Measurements from ENCODE around the gene ALDH18A1.

Gene ALDH18A1

GRCh38 chr10:95579292-95579691 is 77.2 kb downstream of the ALDH18A1 start:
- no peak for DNase-seq (ENCODE audit: low spot score)

GRCh38 chr10:95578619-95579018 is 77.9 kb downstream of the ALDH18A1 start:
- DNase-seq (ENCODE audit: low spot score) = no peak

GRCh38 chr10:95574649-95575365 is 81.7 kb downstream of the ALDH18A1 start:
- DNase-seq (ENCODE audit: low spot score) = no peak

- no peak for DNase-seq (ENCODE audit: low spot score)
Measured at GRCh38 chr10:95573964-95574604, 82.4 kb downstream of the ALDH18A1 start.

GRCh38 chr10:95573527-95573926 is 83.0 kb downstream of the ALDH18A1 start:
- no peak for DNase-seq (ENCODE audit: low spot score)

GRCh38 chr10:95572131-95572820 is 84.2 kb downstream of the ALDH18A1 start:
- no peak for DNase-seq (ENCODE audit: low spot score)

- DNase-seq (ENCODE audit: low spot score) = no peak
Measured at GRCh38 chr10:95571390-95571789, 85.1 kb downstream of the ALDH18A1 start.

- no peak for DNase-seq (ENCODE audit: low spot score)
Measured at GRCh38 chr10:95569368-95569767, 87.1 kb downstream of the ALDH18A1 start.

- peak; percentile 21 for DNase-seq (ENCODE audit: low spot score)
Measured at GRCh38 chr10:95567903-95568630, 88.4 kb downstream of the ALDH18A1 start.

GRCh38 chr10:95566136-95566535 is 90.4 kb downstream of the ALDH18A1 start:
- DNase-seq (ENCODE audit: low spot score) = no peak

- no peak for DNase-seq (ENCODE audit: low spot score)
Measured at GRCh38 chr10:95565336-95565735, 91.2 kb downstream of the ALDH18A1 start.

- no peak for DNase-seq (ENCODE audit: low spot score)
Measured at GRCh38 chr10:95564291-95564690, 92.2 kb downstream of the ALDH18A1 start.

GRCh38 chr10:95562341-95562965 is 94.1 kb downstream of the ALDH18A1 start:
- DNase-seq (ENCODE audit: low spot score) = no peak

- no peak for DNase-seq (ENCODE audit: low spot score)
Measured at GRCh38 chr10:95561864-95562177, 94.7 kb downstream of the ALDH18A1 start.

- DNase-seq (ENCODE audit: low spot score) = peak; percentile 96
Measured at GRCh38 chr10:95561177-95561863, 95.2 kb downstream of the ALDH18A1 start, which contains the start of gene SORBS1. TSS of gene SORBS1 (minus strand) at chr10:95561371. CDS start at chr10:95441135, 120,236 bp downstream.

- peak; percentile 31 for DNase-seq (ENCODE audit: low spot score)
Measured at GRCh38 chr10:95560278-95561176, 96.0 kb downstream of the ALDH18A1 start.

- no peak for DNase-seq (ENCODE audit: low spot score)
Measured at GRCh38 chr10:95559896-95560277, 96.6 kb downstream of the ALDH18A1 start.

- no peak for DNase-seq (ENCODE audit: low spot score)
Measured at GRCh38 chr10:95559471-95559870, 97.0 kb downstream of the ALDH18A1 start.

GRCh38 chr10:95558593-95559320 is 97.8 kb downstream of the ALDH18A1 start:
- no peak for DNase-seq (ENCODE audit: low spot score)

Data from LoVo (cell line).